HepG2 (cell line): ENCODE data around the gene LZTS2. TPM values are rescaled to one million over a fixed set of nuclear protein-coding genes. Genes with fewer than 3 reads are reported as not detected.

ENCODE experiments used
- CEBPZ ChIP-seq: IDR thresholded peaks from 2 replicates; pipeline ENCODE4 v1.6.1; 2012; ENCODE audit warnings: low read length, improper control_type of control experiment
- DR1 ChIP-seq: sonication (generic); formaldehyde crosslinking; IDR thresholded peaks from 2 replicates; pipeline ENCODE4 v1.8.0; 2021; ENCODE audit warnings: mild to moderate bottlenecking, missing genetic modification reagents, inconsistent platforms
- ELF3 ChIP-seq: IDR thresholded peaks from 2 replicates; pipeline ENCODE4 v1.6.1; 2016; ENCODE audit warnings: missing genetic modification reagents, missing compliant biosample characterization
- ESRRA ChIP-seq: sonication (generic); formaldehyde crosslinking; IDR thresholded peaks from 2 replicates; pipeline ENCODE4 v1.5.1; 2020; ENCODE audit warnings: mild to moderate bottlenecking, low read depth, missing genetic modification reagents
- FOXO1 ChIP-seq: sonication (generic); formaldehyde crosslinking; IDR thresholded peaks from 2 replicates; pipeline ENCODE4 v1.4.0; 2020; ENCODE audit warnings: missing genetic modification reagents
- HOXD1 ChIP-seq: sonication (generic); formaldehyde crosslinking; IDR thresholded peaks from 2 replicates; pipeline ENCODE4 v1.5.0; 2020; ENCODE audit warnings: missing genetic modification reagents
- MAZ ChIP-seq, 2 experiments: sonication (generic) in 1 of 2; formaldehyde crosslinking in 1 of 2; IDR thresholded peaks; 2 replicates each; pipeline versions ENCODE4 v1.5.0 to v1.6.1; 2012 to 2020; ENCODE audit warnings: low read depth in 2 of 2, mild to moderate bottlenecking in 2 of 2, borderline replicate concordance in 1 of 2, improper control_type of control experiment in 1 of 2, low read length in 1 of 2, missing genetic modification reagents in 1 of 2, moderate library complexity in 1 of 2
- MLXIP ChIP-seq: sonication (generic); formaldehyde crosslinking; IDR thresholded peaks from 2 replicates; pipeline ENCODE4 v1.9.0; 2021; ENCODE audit warnings: missing genetic modification reagents, borderline replicate concordance
- NFYB ChIP-seq: sonication (generic); formaldehyde crosslinking; IDR thresholded peaks from 2 replicates; pipeline ENCODE4 v1.4.0; 2020; ENCODE audit warnings: missing genetic modification reagents
- ZNF101 ChIP-seq: sonication (generic); formaldehyde crosslinking; IDR thresholded peaks from 2 replicates; pipeline ENCODE4 v1.4.0; 2020; ENCODE audit warnings: mild to moderate bottlenecking, low read depth, missing genetic modification reagents, borderline replicate concordance
- ZNF329 ChIP-seq: sonication (generic); formaldehyde crosslinking; IDR thresholded peaks from 2 replicates; pipeline ENCODE4 v1.9.0; 2021; ENCODE audit warnings: low read depth, mild to moderate bottlenecking, missing genetic modification reagents
- ZNF367 ChIP-seq: sonication (generic); formaldehyde crosslinking; IDR thresholded peaks from 2 replicates; pipeline ENCODE4 v1.4.0; 2020; ENCODE audit warnings: missing genetic modification reagents, borderline replicate concordance
- ZNF446 ChIP-seq: sonication (generic); formaldehyde crosslinking; IDR thresholded peaks from 2 replicates; pipeline ENCODE4 v1.5.0; 2020; ENCODE audit warnings: mild to moderate bottlenecking, missing genetic modification reagents
- ZNF512B ChIP-seq: sonication (generic); formaldehyde crosslinking; IDR thresholded peaks from 2 replicates; pipeline ENCODE4 v1.5.1; 2020; ENCODE audit warnings: missing genetic modification reagents, mild to moderate bottlenecking, borderline replicate concordance
- ZNF710 ChIP-seq: sonication (generic); formaldehyde crosslinking; IDR thresholded peaks from 2 replicates; pipeline ENCODE4 v1.5.0; 2020; ENCODE audit warnings: mild to moderate bottlenecking, missing genetic modification reagents, borderline replicate concordance
- ZSCAN29 ChIP-seq: sonication (generic); formaldehyde crosslinking; conservative IDR thresholded peaks from 2 replicates; pipeline ENCODE4 v1.4.0; 2020; ENCODE audit warnings: mild to moderate bottlenecking, missing genetic modification reagents
- polyA plus RNA-seq, 8 experiments: library from polyadenylated mRNA; depleted of rRNA in 3 of 8; stranded (reverse) in 7 of 8; unstranded in 1 of 8; fragments of >200 nt; fragmentation: Illumina TruSeq in 4 of 8; extraction: Trizol in 4 of 8; gene quantifications; 2 replicates each; pipeline versions ENCODE4 v1.2.1 to v1.2.3, GENCODE V29; 2011 to 2016; ENCODE audit warnings: low read depth in 4 of 8, missing spikeins in 1 of 8, mixed read lengths in 1 of 8; ENCODE audit not compliant: insufficient read depth in 1 of 8
- total RNA-seq, 5 experiments: library from RNA; depleted of rRNA; stranded (reverse); fragments of >200 nt; fragmentation: Illumina TruSeq; extraction: Trizol; gene quantifications; 2 replicates each; pipeline ENCODE4 v1.2.3, GENCODE V29; 2016; ENCODE audit warnings: low read depth in 1 of 5

The LZTS2 gene
- total and polyA plus RNA-seq, 2 of the 13 experiments (the other 11 are each of a cell fraction or from before 2014, with no cell fraction given): 43.6 to 65.6 TPM

GRCh38 chr10:100998991-100999741, 442 bp upstream of the LZTS2 start (continued):
- TF ChIP-seq HOXD1 (CRISPR knock-in tag): no peak; the same call in 1 of the 2 replicates
- TF ChIP-seq ZNF512B (CRISPR knock-in tag): no peak
- no peak for TF ChIP-seq MLXIP (CRISPR knock-in tag)
- TF ChIP-seq ZSCAN29 (CRISPR knock-in tag): peak; percentile 88
- peak; percentile 60; the same call in 1 of the 2 replicates for TF ChIP-seq ESRRA (CRISPR knock-in tag)
- no peak for TF ChIP-seq NFYB (CRISPR knock-in tag)
- peak; percentile 24; the same call in 1 of the 2 replicates for TF ChIP-seq ELF3 (CRISPR knock-in tag)
- no peak for TF ChIP-seq CEBPZ
- peak; percentile 49; the same call in 1 of the 2 replicates for TF ChIP-seq FOXO1
- TF ChIP-seq MAZ (IDR thresholded peaks at IDR 0.05; ENCODE audit: borderline replicate concordance, low read depth, low read length): peak; percentile 54; the same call in 1 of the 2 replicates
- TF ChIP-seq MAZ (CRISPR knock-in tag; IDR thresholded peaks at IDR 0.05; ENCODE audit: low read depth): peak; percentile 74; the same call in 1 of the 2 replicates
- 0 out of 2 replicates have a peak, but pooled peaks have one; percentile 61 for TF ChIP-seq ZNF710 (CRISPR knock-in tag)
- TF ChIP-seq ZNF101 (CRISPR knock-in tag): no peak
- no peak for TF ChIP-seq DR1 (CRISPR knock-in tag)
- TF ChIP-seq ZNF446 (CRISPR knock-in tag): 0 out of 2 replicates have a peak, but pooled peaks have one; percentile 64
- TF ChIP-seq ZNF329 (CRISPR knock-in tag): peak; percentile 70; the same call in 1 of the 2 replicates
- TF ChIP-seq ZNF367 (CRISPR knock-in tag): no peak
